ENCODE results near the gene UGT2A1. TPM values are rescaled to one million over a fixed set of nuclear protein-coding genes. Genes with fewer than 3 reads are reported as not detected.

Gene UGT2A1
- total RNA-seq, 1 donor from 2014 or later: not detected

GRCh38 chr4:69650872-69651271, 2.2 kb downstream of the UGT2A1 start:
- Mint-ChIP-seq H3K4me1 (ENCODE audit: low read depth) (no peaks in the 10 kb centered on the region), H3K9me3 (ENCODE audit: low read depth) (no peaks in the 10 kb centered on the region)
- TF ChIP-seq CTCF (IDR thresholded peaks at IDR 0.05): no peak

GRCh38 chr4:69649629-69650028, 3.4 kb downstream of the UGT2A1 start:
- Mint-ChIP-seq H3K27ac (ENCODE audit: unreplicated experiment) (no peak overlapping the region), H3K9me3 (ENCODE audit: low read depth) (no peaks in the 10 kb centered on the region), H3K27me3 (ENCODE audit: low read depth) (peaks cover 11% of the 10 kb centered on the region), H3K36me3 (ENCODE audit: low read depth) (no peaks in the 10 kb centered on the region), H3K4me3 (ENCODE audit: unreplicated experiment) (no peak overlapping the region), H3K4me1 (ENCODE audit: low read depth) (no peaks in the 10 kb centered on the region)
- DNase-seq (ENCODE audit: low spot score): no peak
- TF ChIP-seq CTCF (IDR thresholded peaks at IDR 0.05): no peak

More at GRCh38 chr4:69650872-69651271, 2.2 kb downstream of the UGT2A1 start:
- H3K4me3 Mint-ChIP-seq (ENCODE audit: unreplicated experiment): no peak overlapping the region
- H3K27ac Mint-ChIP-seq (ENCODE audit: unreplicated experiment): no peak overlapping the region
- no peak for DNase-seq (ENCODE audit: low spot score)
- H3K27me3 Mint-ChIP-seq (ENCODE audit: low read depth): peaks cover 7% of the 10 kb centered on the region
- no peaks in the 10 kb centered on the region for H3K36me3 Mint-ChIP-seq (ENCODE audit: low read depth)

- H3K27ac Mint-ChIP-seq (ENCODE audit: unreplicated experiment): no peak overlapping the region
- TF ChIP-seq CTCF (IDR thresholded peaks at IDR 0.05): no peak
- no peaks in the 10 kb centered on the region for H3K4me1 Mint-ChIP-seq (ENCODE audit: low read depth)
- H3K27me3 Mint-ChIP-seq (ENCODE audit: low read depth): peaks cover 12% of the 10 kb centered on the region
- DNase-seq (ENCODE audit: low spot score): no peak
- no peaks in the 10 kb centered on the region for H3K36me3 Mint-ChIP-seq (ENCODE audit: low read depth)
- no peaks in the 10 kb centered on the region for H3K9me3 Mint-ChIP-seq (ENCODE audit: low read depth)
- H3K4me3 Mint-ChIP-seq (ENCODE audit: unreplicated experiment): no peak overlapping the region
Measured at GRCh38 chr4:69649207-69649606, 3.8 kb downstream of the UGT2A1 start.

GRCh38 chr4:69642961-69643360, 10.1 kb downstream of the UGT2A1 start:
- Mint-ChIP-seq H3K27ac (ENCODE audit: unreplicated experiment) (no peak overlapping the region), H3K4me1 (ENCODE audit: low read depth) (no peaks in the 10 kb centered on the region), H3K27me3 (ENCODE audit: low read depth) (peaks cover 16% of the 10 kb centered on the region), H3K36me3 (ENCODE audit: low read depth) (no peaks in the 10 kb centered on the region), H3K4me3 (ENCODE audit: unreplicated experiment) (no peak overlapping the region), H3K9me3 (ENCODE audit: low read depth) (no peaks in the 10 kb centered on the region)
- DNase-seq (ENCODE audit: low spot score): no peak
- no peak for TF ChIP-seq CTCF (IDR thresholded peaks at IDR 0.05)

- Mint-ChIP-seq H3K9me3 (ENCODE audit: low read depth) (no peaks in the 10 kb centered on the region), H3K4me3 (ENCODE audit: unreplicated experiment) (no peak overlapping the region), H3K36me3 (ENCODE audit: low read depth) (no peaks in the 10 kb centered on the region), H3K27ac (ENCODE audit: unreplicated experiment) (no peak overlapping the region), H3K4me1 (ENCODE audit: low read depth) (no peaks in the 10 kb centered on the region), H3K27me3 (ENCODE audit: low read depth) (peaks cover 8% of the 10 kb centered on the region)
- no peak for DNase-seq (ENCODE audit: low spot score)
- no peak for TF ChIP-seq CTCF (IDR thresholded peaks at IDR 0.05)
Measured at GRCh38 chr4:69640289-69640688, 12.8 kb downstream of the UGT2A1 start.
